GM18511 (cell line): ENCODE results near the gene SEC23IP.
"Not testable (repeated sequence)": the region's sequence is repeated elsewhere in the genome, so short reads cannot be mapped to it uniquely, and the experiment has no call there.

Source experiments
- ATAC-seq: cut with Tn5 transposase; IDR thresholded peaks from one replicate; pipeline ENCODE4 v1.9.1; 2021; ENCODE audit warnings: mild to moderate bottlenecking, moderate library complexity; ENCODE audit not compliant: unreplicated experiment

Gene SEC23IP

DNA sequence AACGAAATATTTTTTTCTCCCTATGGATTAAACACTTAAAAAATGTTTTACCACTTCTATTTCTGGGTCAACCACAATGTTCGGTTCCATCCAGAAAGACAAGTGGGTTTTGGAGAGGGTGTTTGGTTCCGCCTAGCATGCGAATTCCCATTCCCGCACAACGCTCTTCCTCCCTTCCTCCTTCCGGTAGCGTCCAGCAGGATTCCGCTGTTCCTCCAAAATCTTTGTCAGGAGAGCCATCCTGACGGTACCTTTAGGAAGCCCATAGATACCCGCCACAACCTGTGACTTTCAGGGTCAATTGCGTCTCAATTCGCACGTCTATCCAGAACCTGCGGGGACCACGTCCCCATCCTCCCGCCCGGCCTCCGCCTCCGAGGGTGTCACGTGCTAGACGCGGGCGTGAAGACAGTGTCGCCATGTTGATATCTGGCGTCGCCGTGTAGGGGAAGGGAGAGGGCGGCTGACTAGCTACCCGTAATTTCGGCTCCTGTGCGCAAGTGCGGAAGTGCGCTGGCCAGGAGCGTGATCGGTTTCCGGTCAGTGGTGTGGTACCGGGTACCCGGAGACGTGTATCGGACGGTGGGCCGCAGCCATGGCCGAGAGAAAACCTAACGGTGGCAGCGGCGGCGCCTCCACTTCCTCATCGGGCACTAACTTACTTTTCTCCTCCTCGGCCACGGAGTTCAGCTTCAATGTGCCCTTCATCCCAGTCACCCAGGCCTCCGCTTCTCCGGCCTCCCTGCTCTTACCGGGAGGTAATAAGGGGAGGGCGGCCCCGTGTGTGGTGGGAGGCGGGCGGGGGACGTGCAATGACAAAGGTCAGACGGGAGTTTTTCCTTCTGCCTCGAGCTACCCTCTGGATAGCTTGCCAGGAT is at the start of gene SEC23IP:
TSS of gene SEC23IP (plus strand) at position 543 of the 878 bp plus-strand sequence. CDS start at position 596, 53 bp downstream.
- peak; percentile 99 for ATAC-seq

DNA sequence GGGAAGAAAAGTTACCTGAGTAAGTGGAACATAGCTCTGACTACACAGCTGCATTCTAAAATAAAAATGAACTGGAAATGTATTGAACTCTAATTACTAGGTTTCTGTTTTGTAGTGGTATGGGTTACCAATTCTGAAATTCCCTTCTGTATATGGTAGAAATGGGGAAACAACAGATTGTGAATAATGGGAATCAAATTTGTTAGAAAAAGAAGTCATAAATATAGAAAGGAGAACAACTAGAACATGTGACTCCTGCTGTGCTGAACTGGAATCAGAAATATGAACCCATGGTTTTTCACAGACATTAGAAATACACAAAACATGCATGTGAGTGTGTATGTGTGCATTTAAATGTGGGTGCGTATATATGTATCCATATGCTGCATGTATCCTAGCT is 46.9 kb upstream of the SEC23IP start:
- no peak for ATAC-seq

DNA sequence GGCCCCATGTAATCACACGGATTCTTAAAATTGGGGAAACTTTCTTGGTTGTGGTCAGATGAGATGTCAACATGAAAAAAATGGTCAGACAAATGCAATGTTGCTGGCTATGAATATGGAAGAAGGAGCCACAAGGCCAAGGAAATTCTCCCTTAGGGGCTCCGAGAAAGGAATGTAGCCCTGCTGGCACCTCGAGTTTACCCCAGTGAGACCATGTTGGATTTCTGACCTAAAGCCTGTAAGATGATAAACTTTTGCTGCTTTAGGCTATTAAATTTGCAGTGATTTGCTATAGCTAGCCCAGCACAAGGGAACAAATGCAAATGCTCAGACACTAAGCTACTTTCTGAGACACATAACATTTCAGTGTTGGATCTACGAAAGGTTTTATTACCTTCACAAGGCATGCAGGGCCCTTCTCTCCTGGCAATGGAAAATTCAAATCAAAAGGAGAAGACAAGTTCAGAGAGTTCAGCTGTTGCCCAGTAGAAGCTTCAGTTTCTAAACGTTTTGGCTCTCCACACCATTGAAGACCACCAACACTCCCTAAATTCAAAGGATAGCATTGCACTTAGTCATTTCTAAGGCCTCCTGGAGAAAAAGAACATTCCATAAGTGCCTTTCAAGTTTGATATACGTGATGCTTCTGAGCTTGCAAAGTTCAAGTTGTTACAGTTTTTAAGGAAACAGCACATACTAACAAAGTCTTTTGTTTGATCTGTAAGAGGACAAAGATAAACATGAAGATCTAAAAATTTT is 43.3 kb upstream of the SEC23IP start:
- no peak for ATAC-seq

DNA sequence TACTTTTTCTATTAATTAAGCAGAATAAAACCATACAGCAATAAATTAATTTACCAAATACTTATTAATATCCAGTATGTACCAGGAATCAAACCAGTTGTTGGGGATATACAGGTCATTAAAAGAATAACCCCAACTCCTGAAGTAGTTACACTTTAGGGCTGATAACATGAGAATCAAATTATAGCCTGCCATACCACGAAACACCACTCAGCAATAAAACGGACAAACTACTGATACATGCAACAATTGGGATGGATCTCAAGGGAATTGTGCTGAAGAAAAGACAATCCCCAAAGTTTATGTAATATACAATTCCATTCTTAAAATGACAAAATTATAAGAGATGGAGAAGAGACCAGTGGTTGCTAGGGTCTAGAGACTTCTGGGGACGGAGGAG is 42.6 kb upstream of the SEC23IP start:
- ATAC-seq: no peak

DNA sequence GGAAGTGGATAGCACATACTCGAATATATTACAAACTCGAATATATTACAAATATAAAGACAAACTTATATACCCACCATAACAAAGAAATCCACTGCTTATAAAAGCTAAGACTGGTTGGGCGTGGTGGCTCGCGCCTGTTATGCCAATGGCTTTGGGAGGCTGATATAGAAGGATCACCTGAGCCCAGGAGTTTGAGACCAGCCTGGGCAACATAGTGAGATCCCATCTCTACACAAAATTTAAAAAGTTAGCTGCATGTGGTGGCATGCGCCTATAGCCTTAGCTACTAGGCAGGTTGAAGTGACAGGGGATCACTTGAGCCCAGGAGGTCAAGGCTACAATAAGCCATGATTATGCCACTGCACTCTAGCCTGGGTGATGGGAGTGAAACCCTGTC is 40.3 kb upstream of the SEC23IP start:
- ATAC-seq: no peak

DNA sequence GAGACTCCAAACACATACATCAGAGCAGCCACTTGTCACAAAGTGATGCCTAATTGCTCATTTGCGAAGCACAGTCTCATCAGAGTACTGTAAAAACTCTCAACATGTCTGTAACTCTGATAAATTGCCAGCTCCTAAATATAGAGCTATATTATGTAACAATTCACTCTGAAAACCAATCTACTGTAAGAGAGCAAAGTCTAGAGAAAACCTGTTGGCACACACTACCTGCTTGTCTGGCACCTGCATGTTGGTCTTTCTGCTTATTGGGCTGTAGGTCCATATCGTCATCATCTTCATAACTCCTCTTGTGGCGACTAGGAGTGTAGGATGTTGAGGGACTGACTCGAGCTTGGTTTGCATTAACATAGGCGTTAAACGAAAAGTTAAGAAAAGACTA is 39.7 kb upstream of the SEC23IP start:
- ATAC-seq: no peak

DNA sequence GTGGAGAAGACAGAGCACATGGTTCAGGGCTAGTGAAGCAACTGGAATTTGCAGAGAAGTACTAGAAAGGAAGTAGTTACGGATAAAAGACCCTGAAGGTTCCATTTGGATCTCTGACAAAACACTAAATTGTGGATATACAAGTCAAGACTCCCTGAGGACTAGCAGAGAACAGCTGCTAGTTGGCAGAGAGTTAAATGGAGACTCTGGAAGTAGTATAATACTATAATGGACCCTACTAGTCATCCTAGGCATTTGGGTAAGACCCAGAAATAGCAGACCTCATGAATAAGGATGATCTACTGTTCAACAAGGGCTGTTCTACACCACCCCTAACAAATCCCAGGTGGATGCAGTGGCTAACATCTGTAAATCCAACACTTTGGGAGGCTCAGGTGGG is 39.0 kb upstream of the SEC23IP start:
- ATAC-seq: no peak

DNA sequence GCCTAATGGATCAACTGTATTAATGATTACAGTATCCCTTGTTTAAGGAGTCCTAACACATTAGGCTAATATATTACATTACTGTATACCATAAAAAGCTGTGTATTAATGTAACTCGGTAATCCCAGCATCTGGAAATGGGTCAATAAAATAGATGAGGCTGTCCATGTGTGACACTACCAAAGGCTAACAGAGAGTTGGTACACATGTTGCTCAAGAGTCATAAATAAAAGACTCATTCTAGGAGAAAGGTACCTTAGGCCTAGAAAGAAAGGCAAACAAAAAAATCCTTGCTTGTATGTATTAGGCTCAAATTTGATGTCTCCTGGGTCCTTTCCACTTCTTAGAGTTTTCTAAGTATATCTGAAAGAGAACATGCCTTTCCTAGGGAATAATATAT is 34.5 kb upstream of the SEC23IP start:
- no peak for ATAC-seq

DNA sequence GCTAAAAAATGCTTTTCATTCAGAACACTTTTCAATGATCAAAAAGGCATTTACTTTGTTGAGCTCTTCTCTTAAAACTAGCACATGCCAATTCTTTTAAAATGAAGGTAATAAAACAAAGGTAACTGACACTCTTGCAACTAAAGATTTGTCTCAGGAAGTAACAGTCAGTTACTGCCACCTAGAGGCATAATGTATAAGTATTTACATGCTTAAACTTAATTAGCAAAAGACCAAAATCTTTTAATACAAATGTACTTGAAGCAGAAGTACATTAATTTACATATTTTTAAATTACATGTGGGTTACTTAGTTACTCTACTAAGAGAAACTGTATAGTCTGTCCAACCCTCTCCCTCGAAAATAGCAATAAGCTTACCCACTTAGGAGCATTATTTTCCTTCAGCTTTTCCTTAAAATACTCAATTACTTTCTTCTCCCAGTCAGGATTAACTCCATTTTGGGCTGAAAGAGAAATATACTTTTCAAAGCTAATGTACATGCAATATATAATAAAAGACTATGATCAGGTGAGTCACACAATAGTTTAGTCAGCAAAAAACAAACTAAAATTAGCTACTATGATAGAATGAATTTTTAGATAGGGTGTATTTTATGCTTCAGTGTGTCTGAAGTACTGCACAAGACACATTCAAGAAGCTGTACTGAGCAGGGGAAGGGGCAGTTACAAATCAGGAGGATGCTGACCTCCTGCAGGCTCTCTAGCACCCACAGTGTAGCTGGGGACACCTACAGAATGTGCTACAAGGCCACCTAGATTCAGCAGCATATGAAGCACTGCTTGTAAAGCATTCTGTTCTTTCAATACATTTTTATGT is 32.9 kb upstream of the SEC23IP start:
- no peak for ATAC-seq

DNA sequence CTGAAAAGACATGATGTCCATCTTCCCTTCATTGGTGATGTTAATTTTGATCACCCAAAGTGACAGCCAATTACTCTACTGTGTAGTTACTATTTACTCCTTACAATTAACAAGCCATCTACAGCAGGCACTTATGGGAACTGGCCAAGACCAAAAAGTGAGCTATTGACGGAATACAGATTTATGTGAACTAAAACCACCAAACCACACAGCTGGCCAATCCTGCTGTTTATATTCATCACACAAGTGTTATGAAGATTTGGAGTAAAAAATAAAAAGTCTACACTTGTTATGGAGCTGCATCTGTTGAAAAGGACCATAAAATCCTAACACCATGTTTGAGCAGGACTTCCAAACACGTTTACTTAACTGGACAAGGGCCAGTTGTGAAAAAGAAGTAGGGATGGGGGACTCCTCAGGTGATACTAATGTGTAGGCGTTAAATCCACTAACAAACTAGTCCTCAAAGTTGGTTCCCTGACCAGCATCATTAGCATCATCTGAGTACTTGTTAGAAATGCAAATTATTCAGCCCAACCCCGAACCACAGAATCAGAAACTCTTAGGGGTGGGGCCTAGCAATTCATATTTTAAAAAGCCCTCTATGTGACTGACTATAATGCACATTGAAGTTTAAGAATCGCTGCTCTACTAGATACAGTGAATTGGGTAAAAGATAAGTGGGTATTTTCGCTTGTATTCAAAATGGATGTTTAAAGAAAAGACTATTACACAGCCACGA is 31.5 kb upstream of the SEC23IP start:
- ATAC-seq: no peak

DNA sequence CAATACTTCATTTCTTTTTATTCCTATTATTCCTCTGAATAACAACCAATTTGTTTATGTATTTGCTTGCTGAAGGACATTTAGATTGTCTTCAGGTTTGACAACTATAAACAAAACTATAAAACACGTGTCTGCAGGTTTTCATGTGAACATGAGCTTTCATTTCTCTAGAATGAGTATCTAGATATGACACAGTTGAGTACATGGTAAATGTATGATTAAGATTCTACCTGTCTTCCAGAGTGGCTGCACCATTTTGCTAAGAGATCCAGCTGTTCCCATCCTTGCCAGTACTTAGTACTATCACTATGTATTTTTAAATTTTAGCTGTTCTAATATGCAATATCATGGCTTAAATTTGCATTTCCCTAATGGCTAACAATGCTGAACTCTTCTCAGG is 30.0 kb upstream of the SEC23IP start:
- ATAC-seq: no peak

DNA sequence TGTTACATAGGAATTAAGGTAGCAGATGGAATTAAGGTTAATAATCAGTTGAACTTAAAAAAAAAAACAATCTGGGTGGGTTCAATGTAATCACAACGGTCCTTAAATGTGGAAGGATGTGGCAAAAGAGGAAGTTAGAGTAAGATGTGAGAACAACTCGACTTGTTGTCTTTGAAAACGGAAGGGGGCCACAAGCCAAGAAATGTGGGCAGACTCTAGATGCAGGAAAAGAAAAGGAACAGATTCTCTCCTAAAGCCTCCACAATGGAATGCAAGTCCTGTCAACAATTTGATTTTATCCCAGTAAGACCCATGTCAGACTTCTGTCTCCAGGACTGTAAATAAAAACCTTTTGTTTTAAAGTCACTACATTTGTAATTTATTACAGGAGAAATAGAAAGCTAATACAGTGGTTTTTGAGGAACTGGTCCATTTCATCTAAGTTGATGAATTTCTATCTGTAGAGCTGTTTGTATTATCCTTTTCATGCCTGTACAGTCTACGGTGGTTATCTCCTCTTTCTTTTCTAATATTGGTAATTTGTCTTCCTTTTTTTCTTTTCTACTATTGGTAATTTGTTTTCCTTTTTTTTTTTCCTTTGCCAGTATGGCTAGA is 28.5 kb upstream of the SEC23IP start:
- no peak for ATAC-seq

DNA sequence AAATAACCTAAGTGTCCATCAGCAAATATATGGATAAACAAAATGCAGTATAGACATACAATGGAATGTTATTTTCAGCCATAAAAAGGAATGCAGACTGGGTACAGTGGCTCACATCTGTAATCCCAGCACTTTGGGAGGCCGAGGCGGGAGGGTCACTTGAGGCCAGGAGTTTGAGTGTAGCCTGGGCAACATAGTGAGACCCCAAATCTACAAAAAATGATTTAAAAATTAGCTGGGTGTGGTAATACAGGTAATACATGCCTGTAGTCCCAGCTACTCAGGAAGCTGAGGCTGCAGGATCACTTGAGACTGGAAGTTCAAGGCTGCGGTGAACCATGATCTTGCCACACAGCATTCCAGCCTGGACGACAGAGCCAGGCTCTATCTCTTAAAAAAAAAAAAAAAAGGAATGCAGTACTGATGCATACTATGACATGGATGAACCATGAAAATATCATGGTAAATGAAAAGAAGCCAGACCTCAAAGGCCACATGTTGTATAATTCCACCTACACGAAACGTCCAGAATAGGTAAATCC is 26.8 kb upstream of the SEC23IP start:
- no peak for ATAC-seq

DNA sequence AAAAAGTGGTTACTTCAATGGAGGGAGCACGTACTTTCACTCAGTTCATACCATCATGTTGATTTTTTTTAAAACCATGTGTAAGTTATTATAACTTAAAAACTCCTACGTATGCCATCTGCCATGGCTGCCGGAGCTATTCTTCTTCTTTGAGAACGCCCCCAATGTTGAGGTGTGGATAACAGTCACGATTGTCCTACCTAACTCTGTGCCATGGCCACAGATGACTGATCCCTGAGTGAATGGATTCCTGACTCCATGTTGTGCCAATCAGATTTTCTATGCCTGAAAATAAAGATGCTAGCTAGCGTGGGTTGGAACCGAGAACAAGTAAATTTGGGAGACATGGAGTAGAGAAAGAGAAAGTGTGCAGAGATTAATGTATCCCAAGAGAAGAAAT is 25.2 kb upstream of the SEC23IP start:
- no peak for ATAC-seq

DNA sequence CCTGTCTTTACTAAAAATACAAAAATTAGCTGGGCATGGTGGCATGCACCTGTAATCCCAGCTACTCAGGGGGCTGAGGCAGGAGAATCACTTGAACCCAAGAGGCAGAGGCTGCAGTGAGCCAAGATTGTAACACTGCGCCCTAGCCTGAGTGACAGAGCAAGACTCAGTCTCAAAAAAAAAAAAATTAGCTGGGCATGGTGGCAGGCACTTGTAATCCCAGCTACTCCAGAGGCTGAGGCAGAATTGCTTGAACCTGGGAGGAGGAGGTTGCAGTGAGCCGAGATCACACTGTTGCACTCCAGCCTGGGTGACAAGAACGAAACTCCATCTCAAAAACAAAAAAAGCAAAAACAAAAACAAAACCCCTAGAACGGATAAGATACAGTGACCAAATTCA is 23.1 kb upstream of the SEC23IP start:
- ATAC-seq: not testable (repeated sequence)

DNA sequence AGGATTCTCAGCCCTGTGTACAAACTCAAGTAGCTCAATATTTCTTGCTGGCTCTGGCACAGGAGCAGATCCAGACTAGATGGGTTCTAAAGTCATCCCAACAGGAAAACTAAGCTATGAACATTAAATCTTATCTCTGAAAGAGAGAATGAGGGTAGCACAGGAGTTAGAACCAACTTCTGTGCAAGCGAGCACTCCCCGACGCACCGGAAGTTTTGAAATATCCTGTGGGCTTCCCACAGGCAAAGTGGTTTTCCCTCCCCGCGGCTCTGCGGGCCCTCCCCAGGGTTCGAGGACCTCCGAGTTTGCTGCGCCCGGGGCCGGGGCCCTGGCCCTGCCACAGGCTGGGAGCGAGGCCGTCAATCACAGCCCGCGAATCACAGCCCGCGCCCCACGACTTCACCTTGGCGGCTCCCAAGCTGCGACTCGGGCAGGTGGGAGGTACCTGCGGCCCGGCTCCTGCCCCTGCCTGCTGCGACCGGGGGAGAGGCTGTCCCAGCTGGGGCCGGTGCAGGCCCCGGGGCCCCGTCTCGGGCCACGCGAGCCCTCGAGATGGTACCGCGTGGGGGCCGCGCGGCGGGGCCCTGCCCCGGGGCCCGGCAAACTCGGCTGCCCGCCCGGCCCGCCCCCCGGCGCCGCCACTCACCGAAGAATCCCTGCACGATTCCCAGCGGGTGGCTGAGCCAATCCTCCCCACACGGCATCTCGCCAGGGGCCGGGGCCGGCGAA is 20.5 kb upstream of the SEC23IP start:
- ATAC-seq: peak; percentile 48

DNA sequence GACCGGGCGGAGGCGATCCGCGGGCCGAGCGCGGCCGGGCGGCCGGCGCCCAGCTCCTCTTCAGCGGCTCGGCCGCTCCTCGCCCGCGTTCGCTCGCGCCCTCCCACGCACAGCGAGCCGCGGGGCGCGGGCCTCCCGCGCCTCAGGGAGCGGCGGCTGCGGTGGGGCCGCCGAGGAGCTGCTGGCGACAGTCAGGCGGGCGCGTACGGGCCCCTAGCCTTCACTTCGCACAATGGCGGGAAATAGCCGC is 20.0 kb upstream of the SEC23IP start, which contains the start of gene MCMBP:
TSS of gene MCMBP (minus strand) at position 234 of the 250 bp plus-strand sequence. CDS start 259 bp downstream, outside the sequence.
- no peak for ATAC-seq

DNA sequence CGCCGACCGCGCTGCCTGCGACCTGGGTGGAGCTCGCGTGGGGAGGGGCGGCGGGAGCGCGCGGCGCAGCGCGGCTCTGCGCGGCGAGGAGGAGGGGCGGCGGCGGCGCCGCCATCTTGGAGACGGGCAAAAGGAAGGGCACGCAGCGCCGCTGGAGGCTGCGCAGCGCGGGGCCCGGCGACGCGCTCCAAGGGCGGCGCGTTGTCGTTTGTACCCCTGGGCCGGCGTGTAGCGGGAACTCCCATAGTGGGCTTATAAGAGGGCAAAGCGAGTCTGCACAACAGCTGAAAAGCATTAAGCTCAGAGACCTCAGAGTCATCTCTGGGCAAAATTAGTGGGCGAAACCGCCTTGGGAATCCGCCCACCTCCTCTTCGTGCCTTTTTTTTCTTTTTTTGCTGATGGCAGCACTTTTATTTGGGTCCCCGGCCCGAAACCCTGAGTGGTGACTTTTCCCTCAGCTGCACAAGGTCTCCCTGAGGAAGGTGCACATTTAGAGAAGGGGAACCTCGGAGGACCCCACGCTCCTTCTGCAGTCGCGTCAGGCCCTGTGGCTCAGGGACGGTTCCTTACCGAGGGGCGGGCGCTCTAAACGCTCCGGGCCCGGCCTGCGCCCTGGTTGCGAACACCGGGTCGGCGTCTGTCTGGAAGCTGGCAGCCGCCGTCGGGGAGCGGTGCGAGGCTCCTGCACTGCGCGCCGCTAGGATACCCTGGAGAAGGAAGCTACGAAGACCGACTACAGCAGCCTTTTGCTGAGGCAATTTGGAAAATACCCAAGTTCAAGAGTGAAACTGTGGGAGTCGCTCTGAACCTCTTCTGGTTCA is 19.5 kb upstream of the SEC23IP start:
- ATAC-seq: peak; percentile 88
